Tibial nerve (tissue), 3 donors: ENCODE measurements around the gene ZNF521.

Source experiments
- CTCF ChIP-seq, 5 experiments: fragments of 200-600 bp in 3 of 5; fragments of 450-650 bp in 2 of 5; sonication (generic) in 3 of 5; IDR thresholded peaks; one replicate each; pipeline ENCODE4 v1.5.1; 2016 to 2019; ENCODE audit warnings: antibody characterized with exemption in 5 of 5, mild to moderate bottlenecking in 3 of 5, moderate library complexity in 2 of 5
- POLR2A ChIP-seq, 2 donors: fragments of 450-650 bp; IDR thresholded peaks; one replicate each; pipeline ENCODE4 v1.6.1; 2017; ENCODE audit warnings: antibody characterized with exemption in 2 of 2, mild to moderate bottlenecking in 2 of 2, moderate library complexity in 2 of 2

- no peak for TF ChIP-seq CTCF (IDR thresholded peaks at IDR 0.05)
- TF ChIP-seq POLR2A (IDR thresholded peaks at IDR 0.05), result no peak
Measured at GRCh38 chr18:25236736-25237135, 115.2 kb downstream of the ZNF521 start.
